ENCODE data around the gene GJD3.

DNA sequence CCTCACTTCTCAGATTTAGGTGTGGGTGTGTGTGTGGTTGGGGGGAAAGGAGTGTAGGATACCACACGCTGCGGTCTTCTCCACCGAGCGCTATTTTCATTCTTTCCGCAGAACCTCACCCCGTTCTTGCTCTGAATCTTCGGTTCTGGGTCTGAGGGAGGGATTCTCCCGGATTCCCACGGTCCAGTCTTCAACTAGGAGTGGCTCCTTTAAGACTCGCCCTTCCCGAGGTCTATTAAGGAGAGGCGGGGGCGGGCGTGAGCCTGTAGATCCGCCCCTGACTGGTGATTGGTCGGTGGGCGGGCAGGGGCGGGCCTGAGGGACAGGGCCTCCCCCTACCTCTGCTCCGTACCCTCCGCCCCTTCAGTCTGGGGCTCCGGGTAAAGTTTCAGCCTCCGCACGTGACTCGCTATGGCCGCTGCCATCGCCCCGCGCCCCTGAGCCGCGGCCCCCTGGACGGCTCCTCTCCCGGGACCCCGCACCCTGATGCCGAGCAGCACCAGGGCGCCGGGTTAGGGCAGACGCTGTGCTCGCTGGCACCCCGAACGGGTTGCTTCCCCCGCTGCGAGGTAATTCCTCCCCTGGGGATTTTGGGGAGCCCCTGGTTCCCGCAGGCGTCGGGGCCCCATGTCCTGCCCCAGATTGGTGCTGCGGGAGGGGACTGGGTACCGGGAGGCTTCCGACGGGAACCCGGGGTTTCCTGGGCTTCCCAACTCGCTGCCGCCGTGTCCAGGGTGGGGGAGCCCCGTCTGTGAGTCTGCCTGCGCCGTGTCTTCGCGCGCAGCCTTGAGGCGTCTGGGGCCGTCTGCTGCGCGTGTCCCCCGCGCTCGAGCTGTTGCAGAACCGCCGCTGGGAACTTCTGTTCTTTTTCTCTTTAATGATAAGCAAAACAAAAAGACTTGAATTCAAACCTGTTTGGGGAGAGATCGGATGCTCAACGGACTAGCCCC, 46.4 kb downstream of the GJD3 start:
- TF ChIP-seq, protein P1, sequence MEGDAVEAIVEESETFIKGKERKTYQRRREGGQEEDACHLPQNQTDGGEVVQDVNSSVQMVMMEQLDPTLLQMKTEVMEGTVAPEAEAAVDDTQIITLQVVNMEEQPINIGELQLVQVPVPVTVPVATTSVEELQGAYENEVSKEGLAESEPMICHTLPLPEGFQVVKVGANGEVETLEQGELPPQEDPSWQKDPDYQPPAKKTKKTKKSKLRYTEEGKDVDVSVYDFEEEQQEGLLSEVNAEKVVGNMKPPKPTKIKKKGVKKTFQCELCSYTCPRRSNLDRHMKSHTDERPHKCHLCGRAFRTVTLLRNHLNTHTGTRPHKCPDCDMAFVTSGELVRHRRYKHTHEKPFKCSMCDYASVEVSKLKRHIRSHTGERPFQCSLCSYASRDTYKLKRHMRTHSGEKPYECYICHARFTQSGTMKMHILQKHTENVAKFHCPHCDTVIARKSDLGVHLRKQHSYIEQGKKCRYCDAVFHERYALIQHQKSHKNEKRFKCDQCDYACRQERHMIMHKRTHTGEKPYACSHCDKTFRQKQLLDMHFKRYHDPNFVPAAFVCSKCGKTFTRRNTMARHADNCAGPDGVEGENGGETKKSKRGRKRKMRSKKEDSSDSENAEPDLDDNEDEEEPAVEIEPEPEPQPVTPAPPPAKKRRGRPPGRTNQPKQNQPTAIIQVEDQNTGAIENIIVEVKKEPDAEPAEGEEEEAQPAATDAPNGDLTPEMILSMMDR (IDR thresholded peaks at IDR 0.05), result no peak
- no peak for TF ChIP-seq EZH2 (IDR thresholded peaks at IDR 0.05)
- no peak for TF ChIP-seq EZH2phosphoT487 (IDR thresholded peaks at IDR 0.05)

Measured in neural progenitor cell (in vitro differentiated cells).